NCI-H2227 (cell line): ENCODE results near the gene FGF8.
"Not testable (repeated sequence)": the region's sequence is repeated elsewhere in the genome, so short reads cannot be mapped to it uniquely, and the experiment has no call there.

Experiments
- DNase-seq: peaks from one replicate; lab custom pipeline; 2025; ENCODE audit not compliant: unreplicated experiment; lab: John Stamatoyannopoulos, UW

Gene FGF8, protein sequence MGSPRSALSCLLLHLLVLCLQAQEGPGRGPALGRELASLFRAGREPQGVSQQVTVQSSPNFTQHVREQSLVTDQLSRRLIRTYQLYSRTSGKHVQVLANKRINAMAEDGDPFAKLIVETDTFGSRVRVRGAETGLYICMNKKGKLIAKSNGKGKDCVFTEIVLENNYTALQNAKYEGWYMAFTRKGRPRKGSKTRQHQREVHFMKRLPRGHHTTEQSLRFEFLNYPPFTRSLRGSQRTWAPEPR

DNA sequence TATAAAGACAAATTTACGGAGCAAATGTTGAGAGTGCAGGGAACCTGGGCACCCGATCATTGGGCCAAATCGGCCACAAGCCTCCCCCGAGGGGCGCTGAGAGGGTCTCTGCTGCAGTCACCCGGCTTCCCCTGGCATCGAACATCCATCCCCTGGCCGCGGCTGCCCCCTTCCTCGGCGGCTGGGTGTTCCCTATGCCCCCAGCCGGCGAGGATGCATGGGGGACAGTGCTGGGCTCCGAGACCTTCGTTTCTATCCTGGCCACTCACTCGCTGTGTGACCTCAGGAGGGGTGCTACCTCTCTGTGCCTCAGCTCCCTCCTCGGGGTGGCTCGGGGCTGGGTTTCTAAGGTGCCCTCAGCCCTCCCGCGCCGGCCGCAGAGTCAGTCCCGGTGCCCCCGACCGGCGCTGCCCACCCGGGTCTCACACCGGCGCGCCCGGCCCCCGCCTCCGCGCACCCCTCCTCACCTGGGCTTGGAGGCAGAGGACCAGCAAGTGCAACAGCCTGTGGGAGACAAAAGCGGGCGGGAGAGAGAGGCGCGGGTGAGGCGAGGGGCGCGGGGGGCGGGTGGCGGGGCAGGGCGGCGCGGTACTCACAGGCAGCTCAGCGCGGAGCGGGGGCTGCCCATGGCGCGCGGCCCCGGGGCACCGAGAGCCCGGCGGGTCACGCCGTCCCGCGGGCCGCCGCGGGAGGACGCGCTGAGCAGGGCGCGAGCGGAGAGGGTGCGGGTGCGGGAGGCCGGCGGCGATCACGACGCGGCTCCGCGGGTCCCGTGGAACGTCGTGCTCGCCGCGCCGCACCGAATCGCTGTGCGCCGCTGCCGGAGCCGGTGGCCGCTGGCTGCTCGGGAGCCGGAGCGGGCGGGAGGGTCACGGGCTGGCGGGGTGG lies at the start of gene FGF8:
FGF8 (minus strand) TSS at position 842 of the 888 bp plus-strand sequence; CDS start at position 628, 214 bp downstream.
- DNase-seq = no peak

DNA sequence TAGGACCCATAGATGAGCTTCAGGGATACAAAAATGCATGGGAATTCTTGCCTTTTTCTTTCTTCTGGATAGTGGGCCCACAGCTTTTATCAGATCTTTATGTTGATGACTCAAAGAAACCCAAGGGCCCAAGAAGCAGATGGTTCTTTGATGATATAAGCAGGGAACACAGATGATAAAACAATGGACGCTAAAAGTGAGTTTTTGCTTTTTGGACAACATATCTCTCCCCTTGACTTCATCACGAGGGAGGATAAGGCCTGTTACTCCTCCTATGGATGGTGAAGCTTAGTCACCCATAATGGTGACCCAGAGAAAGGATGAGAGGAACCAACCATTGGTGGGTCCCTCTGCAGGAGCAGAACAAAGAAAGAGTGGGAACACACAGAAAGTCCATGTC lies 48.8 kb upstream of the FGF8 start:
- DNase-seq = no peak

DNA sequence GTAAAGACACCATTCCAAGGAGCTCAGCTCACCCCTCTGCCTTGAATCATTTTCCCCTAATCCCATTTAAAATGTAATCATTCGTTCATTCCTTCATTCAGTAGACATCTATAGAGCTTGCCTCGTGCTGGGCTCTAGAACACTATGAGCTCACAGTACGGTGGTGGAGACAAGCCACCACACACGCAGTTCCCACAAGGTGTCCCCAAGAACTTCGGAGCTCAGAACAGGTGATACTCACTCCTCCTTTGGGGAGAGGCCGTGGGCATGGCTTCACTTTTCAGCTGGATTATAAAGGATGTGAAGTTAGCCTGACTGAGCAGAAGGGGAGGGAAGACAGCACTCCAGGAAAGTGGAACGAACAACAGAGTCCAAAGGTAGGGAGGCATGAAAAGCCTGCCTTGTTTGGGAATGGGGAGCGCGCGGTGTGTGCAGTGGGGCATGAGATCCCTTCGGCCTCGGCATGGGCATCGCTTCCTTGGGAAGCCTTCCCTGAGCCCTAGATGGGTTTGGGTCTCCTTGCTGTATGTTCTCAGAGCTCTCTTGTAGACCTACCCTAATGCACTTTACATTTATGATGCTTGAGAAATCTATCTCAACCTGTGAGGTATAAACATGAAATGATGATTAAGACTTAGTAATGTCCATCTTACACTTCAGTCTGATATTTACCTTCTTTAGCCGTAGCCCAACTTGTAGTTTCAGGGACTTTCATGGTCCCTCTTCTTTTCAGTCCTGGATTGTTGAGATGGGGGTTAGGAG lies 43.1 kb upstream of the FGF8 start:
- DNase-seq = peak; percentile 60

DNA sequence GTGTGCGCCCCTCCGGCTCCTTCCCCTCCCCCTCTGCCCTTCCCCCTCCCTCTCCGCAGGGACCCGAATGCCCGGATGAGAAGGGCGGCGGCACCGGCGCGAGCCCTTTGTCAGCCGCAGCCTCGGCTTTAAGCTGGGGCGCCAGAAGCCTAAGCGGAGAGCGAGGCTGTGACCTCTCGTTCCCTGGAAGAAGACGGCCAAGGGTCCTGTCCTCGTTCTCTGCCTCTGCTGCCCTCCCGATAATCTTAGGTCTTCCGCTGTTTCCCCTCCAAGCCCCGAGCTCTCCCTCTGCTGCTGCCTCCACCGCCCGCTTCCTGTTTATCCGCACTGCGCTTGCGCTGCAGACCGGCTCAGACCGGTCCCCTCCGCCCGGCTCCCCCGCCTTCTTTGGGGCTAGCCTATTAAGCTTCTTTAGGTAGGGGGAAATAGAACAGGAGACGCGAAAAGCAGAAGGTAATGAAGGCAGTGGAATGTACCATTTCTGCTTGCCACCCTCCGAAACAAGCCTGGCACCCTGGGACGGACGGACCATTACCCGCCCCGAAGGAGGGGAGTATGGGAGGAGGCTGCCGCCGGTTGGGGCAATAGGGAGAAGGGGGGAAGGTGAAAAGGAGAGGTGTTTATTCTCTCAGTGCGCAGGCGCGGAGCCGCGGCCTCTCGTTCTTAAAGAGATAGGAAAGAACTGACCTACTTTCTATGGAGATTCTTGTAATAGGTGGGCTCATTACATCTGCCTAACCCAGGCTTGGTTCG lies 42.4 kb upstream of the FGF8 start, which contains the start of gene OGA:
OGA (minus strand) TSS at position 326 of the 753 bp plus-strand sequence. CDS start 422 bp downstream, outside the sequence.
- DNase-seq = peak; percentile 97

DNA sequence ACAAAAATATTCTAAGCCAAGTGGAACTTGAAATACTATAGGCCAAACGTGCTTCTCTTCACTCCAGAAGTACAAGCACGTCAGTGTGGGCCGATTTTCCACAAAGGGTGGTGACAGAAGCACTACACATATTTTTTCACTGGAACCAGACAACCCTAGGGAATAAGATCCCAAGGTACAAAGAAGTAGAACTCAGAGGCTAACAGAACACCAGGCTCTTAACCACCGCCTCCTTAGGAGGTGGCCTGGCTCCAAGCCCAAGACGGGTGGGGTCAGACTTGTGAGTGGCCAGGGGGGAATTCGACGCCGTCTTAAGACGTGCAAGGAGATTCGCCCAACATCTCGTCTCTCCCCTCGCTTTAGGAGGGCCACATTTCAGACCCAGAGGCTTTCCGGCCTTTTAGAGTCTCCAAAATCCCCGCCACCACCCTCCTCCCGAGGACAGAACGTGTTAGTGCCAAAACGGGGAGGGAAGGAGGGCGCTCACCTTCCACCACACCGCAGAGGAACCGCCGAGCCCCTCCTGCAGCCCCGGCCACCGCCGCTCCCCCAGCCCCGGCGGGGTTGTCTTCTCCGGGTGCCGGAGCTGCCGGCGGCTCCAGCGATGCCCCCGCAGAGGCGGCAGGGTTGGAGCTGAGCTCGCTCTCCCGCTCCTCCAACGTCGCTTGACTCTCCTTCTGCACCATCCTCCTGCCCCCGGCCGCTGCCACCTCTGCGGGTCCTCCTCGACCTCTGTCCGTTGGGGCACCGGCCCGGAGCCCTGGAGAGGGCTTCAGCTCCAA lies 41.6 kb upstream of the FGF8 start:
- peak; percentile 44 for DNase-seq

DNA sequence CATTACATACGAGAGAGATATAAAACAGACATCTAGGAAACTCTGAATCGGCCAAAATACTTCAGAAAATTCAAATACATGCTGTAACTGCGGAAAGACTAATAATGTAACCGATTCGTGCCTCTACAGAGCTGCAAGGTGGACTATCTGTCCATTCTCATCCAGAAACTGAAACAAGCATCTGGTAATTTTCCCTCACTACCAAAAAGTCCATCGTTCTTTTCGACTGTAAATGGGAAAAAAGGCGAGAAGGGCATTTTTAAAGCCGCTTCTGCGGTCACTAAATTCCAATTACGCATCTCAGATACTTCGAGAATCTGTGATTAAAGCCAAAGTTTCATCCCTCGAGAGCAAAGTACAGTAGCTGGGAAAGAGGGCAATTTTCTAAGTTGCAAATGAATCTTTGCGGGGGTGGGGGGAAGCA lies 41.0 kb upstream of the FGF8 start:
- DNase-seq = no peak

DNA sequence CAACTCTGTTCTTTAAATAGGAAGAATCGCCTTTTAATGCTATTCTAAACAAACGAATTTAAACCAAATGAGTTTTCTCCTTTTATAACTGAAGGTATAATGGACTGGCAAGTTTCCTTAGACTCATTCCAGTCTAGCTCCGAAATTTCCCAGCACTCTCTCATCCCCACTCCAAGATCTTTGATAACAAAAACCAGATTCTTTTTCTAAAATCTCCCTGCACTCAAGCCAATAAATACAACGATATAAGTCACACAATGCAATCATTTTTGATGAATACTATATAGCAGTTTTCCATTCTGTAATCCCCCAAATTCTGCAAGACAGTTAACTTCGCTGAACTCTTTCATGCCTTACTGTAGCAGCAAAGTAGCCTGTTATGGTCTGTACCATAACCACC lies 40.5 kb upstream of the FGF8 start:
- DNase-seq = no peak

DNA sequence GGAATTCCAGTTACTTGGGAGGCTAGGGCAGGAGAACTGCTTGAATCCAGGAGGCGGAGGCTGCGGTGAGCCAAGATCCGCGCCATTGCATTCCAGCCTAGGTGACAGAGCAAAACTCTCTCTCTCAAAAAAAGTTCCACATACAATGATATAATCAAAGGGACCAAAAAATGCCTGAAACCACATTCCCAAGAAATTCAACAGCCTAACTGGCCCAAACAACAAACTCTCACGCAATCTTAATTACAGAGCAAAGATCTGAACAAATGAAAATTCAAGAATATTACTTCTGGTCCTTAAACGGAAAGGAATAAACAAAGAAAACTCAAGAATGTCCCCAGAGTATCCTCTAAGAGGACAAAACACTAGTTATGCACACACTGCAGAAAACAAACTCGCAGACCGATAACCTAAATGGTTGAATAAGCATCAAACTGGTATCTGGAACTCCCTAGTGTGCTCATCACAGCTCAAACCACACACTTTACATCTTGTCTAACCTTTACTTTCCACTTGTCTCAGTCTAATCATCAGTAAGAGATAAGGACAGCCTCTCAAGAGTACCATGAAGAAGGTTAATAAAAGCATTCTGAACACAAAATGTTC lies 38.7 kb upstream of the FGF8 start:
- DNase-seq = no peak

DNA sequence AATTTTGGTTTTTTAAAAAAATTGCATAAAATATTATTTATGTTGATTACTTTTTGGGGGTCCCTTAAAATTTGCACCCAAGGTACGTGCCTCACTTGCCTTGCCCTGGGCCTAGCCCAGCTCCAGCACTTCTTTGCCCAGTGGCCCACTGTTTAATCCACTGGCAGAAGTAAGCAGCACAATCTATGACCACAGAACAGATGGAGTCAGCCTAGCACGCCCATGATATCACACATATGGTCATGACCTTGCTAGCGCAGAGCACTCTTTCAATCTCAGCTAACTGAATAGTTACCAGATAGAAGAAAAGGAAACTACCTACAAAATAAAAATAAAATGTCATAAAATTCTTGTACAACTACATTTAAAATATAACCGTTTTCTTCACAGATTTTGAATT lies 36.7 kb upstream of the FGF8 start:
- no peak for DNase-seq

DNA sequence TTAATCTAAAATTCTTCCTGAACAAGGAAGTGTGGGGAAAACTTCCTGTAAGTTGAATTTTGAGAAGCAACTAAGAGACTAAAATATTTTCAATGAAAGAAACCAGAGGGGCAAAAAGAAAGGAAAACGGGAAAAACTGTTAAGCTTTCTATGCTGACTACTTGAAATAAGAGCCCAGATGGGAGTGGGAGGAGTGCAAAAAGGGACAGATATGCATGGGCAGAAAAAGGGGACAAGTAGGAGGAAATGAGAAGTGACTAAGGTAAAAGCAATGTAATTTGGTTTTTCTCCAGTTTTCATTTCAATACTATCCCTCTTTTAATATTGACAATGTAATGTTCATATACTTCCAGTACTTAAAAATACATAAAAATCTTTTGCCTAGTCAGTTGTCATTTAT lies 31.2 kb upstream of the FGF8 start:
- DNase-seq = no peak

DNA sequence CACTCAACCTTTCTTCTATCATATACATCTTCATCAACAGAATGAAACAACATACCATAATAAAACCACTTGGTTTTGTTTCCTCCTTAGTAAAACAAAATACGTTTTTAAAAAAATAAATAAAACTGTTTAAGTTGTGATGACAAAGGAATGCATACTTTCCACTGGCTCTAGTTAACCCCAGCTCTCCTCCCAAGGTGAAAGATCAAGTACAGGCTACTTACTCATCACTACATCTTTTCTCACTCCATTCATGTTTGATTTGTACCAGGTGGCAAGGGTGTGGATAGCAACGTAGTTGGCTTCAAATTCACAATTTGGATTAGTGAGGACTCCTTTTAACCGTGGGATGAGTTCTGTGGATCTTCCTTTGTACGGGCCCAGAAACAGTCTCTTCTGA lies 27.6 kb upstream of the FGF8 start:
- no peak for DNase-seq

DNA sequence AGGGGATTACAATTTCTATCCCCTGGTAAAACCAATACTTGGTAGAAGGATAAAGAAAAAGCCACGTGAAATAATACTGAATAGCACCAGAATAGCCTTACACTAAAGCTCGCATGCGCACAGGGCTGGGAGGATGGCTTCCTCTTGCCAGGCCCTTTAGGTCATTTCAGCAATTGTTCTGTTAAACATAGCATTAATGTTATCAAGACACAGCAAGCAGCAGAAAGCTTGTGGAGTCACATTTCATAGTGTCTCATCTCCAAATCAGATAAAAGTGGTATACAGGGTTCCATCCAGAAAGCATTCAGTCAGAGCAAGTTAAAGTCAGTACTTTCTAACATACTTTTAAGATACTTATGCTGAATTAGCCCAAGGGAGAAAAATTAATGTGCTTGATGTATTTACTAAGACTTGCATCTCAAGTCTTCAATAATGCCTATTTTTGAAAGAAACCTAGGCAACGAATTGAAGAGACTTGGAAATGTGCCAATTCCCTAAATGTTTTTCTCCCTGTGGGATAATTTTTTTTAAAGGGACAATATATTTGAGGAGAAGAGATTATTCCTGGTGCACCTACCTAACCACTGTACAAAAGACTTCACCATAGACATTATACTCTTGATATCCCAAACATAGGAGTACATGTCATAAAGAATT lies 21.6 kb upstream of the FGF8 start:
- no peak for DNase-seq

DNA sequence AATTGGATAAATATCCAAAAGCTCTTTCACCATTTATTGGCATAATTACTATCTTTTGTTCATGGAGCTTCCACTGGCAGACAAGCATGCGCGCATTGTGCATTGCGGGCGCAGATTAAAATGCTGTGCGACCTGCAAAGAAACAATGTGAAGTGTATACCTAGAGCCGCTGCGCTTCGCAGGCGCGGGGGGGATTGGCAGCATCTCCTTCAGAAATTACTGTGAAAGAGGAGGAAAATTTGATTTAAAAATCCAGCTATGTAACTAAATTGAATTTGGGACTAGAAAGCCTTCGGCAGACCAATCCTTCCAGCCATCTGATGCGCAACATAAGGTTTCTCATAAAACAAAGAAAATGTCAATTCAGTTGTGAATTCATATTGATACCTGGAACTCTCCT lies 17.6 kb upstream of the FGF8 start:
- no peak for DNase-seq

DNA sequence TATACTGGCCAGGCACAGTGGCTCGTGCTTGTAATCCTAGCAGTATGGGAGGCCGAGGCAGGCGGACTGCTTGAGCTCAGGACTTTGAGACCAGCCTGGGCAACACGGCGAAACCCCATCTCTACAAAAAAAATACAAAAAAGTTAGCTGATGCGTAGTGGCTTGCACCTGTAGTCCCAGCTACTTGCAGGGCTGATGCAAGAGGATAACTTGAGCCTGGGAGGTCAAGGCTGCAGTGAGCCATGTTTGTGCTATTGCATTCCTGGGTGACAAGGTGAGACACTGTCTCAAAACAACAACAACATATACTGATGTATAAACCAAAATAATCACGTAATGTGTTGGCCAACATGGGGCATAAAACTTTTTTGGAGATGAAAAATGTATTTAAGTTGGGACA lies 13.8 kb upstream of the FGF8 start:
- no peak for DNase-seq

DNA sequence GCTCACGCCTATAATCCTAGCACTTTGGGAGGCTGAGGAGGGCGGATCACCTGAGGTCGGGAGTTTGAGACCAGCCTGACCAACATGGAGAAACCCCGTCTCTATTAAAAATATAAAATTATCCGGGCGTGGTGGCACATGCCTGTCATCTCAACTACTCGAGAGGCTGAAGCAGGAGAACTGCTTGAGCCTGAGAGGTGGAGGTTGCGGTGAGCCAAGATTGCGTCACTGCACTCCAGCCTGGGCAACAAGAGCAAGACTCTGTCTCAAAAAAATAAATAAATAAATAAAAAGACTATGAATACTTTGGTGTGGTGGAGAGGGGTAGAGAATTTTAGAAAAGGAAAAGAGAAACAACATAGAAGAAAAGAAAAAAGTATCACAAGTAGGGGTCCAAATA lies 13.3 kb upstream of the FGF8 start:
- DNase-seq = not testable (repeated sequence)

DNA sequence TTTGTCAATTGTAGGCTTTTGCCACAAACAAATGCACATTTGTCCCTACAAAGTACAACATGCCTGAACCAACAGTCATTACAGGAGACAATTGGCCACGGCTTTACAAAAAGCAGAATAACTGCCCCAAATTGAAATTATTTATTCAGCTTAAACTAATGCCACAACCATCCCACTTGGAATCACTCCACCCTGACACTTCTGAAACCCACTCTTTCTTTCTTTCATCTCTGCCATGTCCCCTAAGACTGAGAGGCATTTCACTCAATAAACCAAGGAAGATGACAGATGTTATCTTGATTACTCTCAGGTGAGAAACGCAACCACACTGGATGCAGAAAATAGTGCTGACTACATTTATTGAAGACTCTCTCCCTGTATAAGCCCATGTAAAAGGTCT lies 9.9 kb upstream of the FGF8 start:
- no peak for DNase-seq

DNA sequence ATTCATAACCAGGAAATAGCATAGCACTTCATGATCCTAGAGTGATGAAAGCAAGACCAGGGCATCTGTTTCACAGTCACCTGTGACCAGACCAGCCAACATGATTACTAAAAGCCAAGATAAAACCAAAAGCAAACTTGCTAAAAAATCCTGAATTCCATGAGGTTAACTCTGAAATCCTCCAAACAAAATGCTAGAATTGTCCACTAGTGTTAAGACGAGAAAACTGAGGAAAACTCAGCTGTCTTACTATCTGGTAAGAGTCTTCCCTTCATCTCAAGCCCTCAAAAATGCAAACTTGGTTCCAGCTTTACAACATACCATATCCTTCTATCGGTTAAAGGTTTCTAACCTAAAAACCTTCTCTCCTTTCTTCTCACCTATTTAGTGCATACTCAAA lies 8.6 kb upstream of the FGF8 start:
- no peak for DNase-seq

DNA sequence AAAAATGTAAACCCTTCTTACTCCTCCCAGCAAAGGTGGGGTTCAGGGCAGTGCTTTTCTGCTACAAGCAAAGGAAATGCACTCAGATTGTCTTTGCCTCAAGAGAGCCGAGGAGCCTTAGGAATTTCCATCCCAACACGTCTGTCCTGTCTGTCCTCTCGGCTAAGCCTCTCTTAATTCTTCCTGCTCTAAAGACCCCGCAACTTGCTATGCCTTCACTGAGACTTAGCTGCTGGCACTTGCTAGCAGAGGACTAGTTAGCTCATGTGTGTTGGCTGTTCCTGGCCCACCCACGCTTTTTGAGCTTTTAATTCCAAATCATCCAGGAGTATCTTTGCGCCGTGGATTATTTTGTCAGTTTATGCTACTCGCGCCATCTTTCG lies 7.8 kb upstream of the FGF8 start:
- no peak for DNase-seq
